Upper lobe of left lung (tissue), 4 donors: Measurements from ENCODE around the gene LRRC8B.

Experiments
- CTCF ChIP-seq, 6 experiments: fragments of 450-650 bp in 4 of 6; fragments of 200-600 bp in 2 of 6; sonication (generic) in 2 of 6; IDR thresholded peaks; one replicate each; pipeline ENCODE4 v1.5.1; 2016 to 2019; ENCODE audit warnings: antibody characterized with exemption in 6 of 6
- POLR2A ChIP-seq, 4 donors: fragments of 450-650 bp; IDR thresholded peaks; one replicate each; pipeline ENCODE4 v1.5.1; 2016 to 2017; ENCODE audit warnings: antibody characterized with exemption in 4 of 4, mild to moderate bottlenecking in 2 of 4
- POLR2AphosphoS5 ChIP-seq, 2 donors: sonication (generic); formaldehyde crosslinking; IDR thresholded peaks; one replicate each; pipeline ENCODE4 v1.5.1; 2017; ENCODE audit warnings: antibody characterized with exemption in 2 of 2

GRCh38 chr1:89483010-89483756 lies 41.4 kb upstream of the LRRC8B start:
- TF ChIP-seq POLR2A (IDR thresholded peaks at IDR 0.05) = no peak
- no peak for TF ChIP-seq POLR2AphosphoS5 (IDR thresholded peaks at IDR 0.05)
- peak; percentile 52 to 75 (median 70) for TF ChIP-seq CTCF (IDR thresholded peaks at IDR 0.05)
